K562 (cell line): ENCODE data around the gene SLC6A13. TPM values are rescaled to one million over a fixed set of nuclear protein-coding genes. Genes with fewer than 3 reads are reported as not detected.

Experiments used
- ATAC-seq: fragments of 200-7000 bp; cut with Tn5 transposase; 3 replicates; pipeline ENCODE4 v1.9.1; 2020; ENCODE audit warnings: moderate library complexity
- BruUV-seq: library from RNA; stranded (reverse); fragments of 400-500 nt; replicated peaks from 2 replicates; lab custom pipeline; 2021; lab: Mats Ljungman, UMichigan
- CTCF ChIA-PET: fragments of 300-600 bp; formaldehyde crosslinking; extraction: SDS; loops from one replicate; lab custom pipeline; 2021; ENCODE audit warnings: low intra/inter-chr PET ratio; lab: Yijun Ruan, JAX
- POLR2A ChIA-PET: fragments of 300-600, 350-650 bp; sonication (Branson Sonifier 250); formaldehyde crosslinking; extraction: SDS; loops from one replicate; lab custom pipeline; 2021; ENCODE audit warnings: antibody characterized with exemption, inconsistent platforms; lab: Yijun Ruan, JAX
- DNase-seq, 4 experiments: peaks; one replicate each; pipeline versions ENCODE4 v3.0.0 to v3.0.0-alpha.2; 2011 to 2018; ENCODE audit warnings: low spot score in 3 of 4, mixed read lengths in 3 of 4; ENCODE audit errors: extremely low read depth in 1 of 4
- FAIRE-seq: peaks from 2 replicates; lab custom pipeline; 2011; peaks lifted over from hg19 to GRCh38; lab: Jason Lieb, UNC
- H2AFZ ChIP-seq: 2 replicates; pipeline ENCODE4 v1.6.0; 2011; ENCODE audit warnings: low read depth, low read length, control low read depth, inconsistent platforms
- H3K27ac ChIP-seq: fragments of 200-600 bp; 3 replicates; pipeline ENCODE4 v1.8.0; 2011; ENCODE audit warnings: low read depth, mild to moderate bottlenecking, control low read depth, inconsistent platforms, low read length, moderate library complexity, mixed read lengths; ENCODE audit errors: extremely low read depth
- H3K27me3 ChIP-seq, 2 experiments: fragments of 300-600 bp in 1 of 2; 2 replicates in 1 of 2; 3 replicates in 1 of 2; pipeline versions ENCODE4 v1.6.0 to v1.8.0; 2011; ENCODE audit warnings: inconsistent platforms in 2 of 2, low read length in 2 of 2, mild to moderate bottlenecking in 1 of 2, mixed read lengths in 1 of 2, moderate library complexity in 1 of 2; ENCODE audit not compliant: control insufficient read depth in 2 of 2, insufficient read depth in 2 of 2
- H3K36me3 ChIP-seq: fragments of 300-600 bp; 3 replicates; pipeline ENCODE4 v1.8.0; 2011; ENCODE audit warnings: mild to moderate bottlenecking, low read length, inconsistent platforms; ENCODE audit not compliant: control insufficient read depth, insufficient read depth
- H3K4me1 ChIP-seq, 2 experiments: fragments of 200-600 bp in 1 of 2; replicated peaks in 1 of 2; 2 replicates in 1 of 2; 3 replicates in 1 of 2; pipeline versions ENCODE4 v1.5.1 to v1.8.0; 2011; ENCODE audit warnings: inconsistent platforms in 2 of 2, low read length in 2 of 2, mild to moderate bottlenecking in 1 of 2, mixed read lengths in 1 of 2, moderate library complexity in 1 of 2; ENCODE audit not compliant: control insufficient read depth in 2 of 2, insufficient read depth in 2 of 2
- H3K4me2 ChIP-seq: 2 replicates; pipeline ENCODE4 v1.6.1; 2011; ENCODE audit warnings: low read length, control low read depth, inconsistent platforms, mixed read lengths; ENCODE audit not compliant: insufficient read depth
- H3K4me3 ChIP-seq: fragments of 200-600 bp; sonication (generic), shearing (Covaris generic); 2 replicates; pipeline ENCODE4 v1.5.1; 2016; ENCODE audit warnings: control low read depth, inconsistent platforms
- H3K79me2 ChIP-seq: fragments of 200-600 bp; 3 replicates; pipeline ENCODE4 v1.8.0; 2011; ENCODE audit warnings: low read length, inconsistent platforms; ENCODE audit not compliant: control insufficient read depth, insufficient read depth
- H3K9ac ChIP-seq, 2 experiments: 2 replicates each; pipeline versions ENCODE4 v1.6.0 to v1.6.1; 2011; ENCODE audit warnings: low read depth in 2 of 2, low read length in 2 of 2, control low read depth in 1 of 2, inconsistent platforms in 1 of 2, mild to moderate bottlenecking in 1 of 2, mixed read lengths in 1 of 2; ENCODE audit not compliant: insufficient read depth in 1 of 2
- H3K9me1 ChIP-seq: one replicate; pipeline ENCODE4 v1.6.0; 2011; ENCODE audit warnings: inconsistent platforms, mild to moderate bottlenecking, low read length, moderate library complexity; ENCODE audit not compliant: control insufficient read depth, insufficient read depth
- H3K9me3 ChIP-seq: replicated peaks from 2 replicates; pipeline ENCODE4 v1.5.1; 2011; ENCODE audit warnings: low read depth, low read length, inconsistent platforms; ENCODE audit not compliant: control insufficient read depth, insufficient read depth
- H4K20me1 ChIP-seq: replicated peaks from 2 replicates; pipeline ENCODE4 v1.6.1; 2011; ENCODE audit warnings: low read length, inconsistent platforms, mixed read lengths; ENCODE audit not compliant: control insufficient read depth, insufficient read depth
- ARID4B ChIP-seq: sonication (generic); formaldehyde crosslinking; IDR thresholded peaks from 2 replicates; pipeline ENCODE4 v1.8.0; 2022; ENCODE audit warnings: mild to moderate bottlenecking, missing genetic modification reagents
- FOXJ3 ChIP-seq: sonication (generic); formaldehyde crosslinking; IDR thresholded peaks from 2 replicates; pipeline ENCODE4 v1.4.0; 2020; ENCODE audit warnings: mild to moderate bottlenecking, missing genetic modification reagents
- L3MBTL2 ChIP-seq: fragments of 450-650 bp; IDR thresholded peaks from 2 replicates; pipeline ENCODE4 v1.6.1; 2016; ENCODE audit warnings: mild to moderate bottlenecking, moderate library complexity
- MCM7 ChIP-seq, 2 experiments: fragments of 450-650 bp; IDR thresholded peaks; 2 replicates each; pipeline ENCODE4 v1.6.1; 2016 to 2018
- NR3C1 ChIP-seq: sonication (generic); formaldehyde crosslinking; IDR thresholded peaks from 2 replicates; pipeline ENCODE4 v1.8.1; 2022; ENCODE audit warnings: missing genetic modification reagents
- SUPT5H ChIP-seq: fragments of 450-650 bp; IDR thresholded peaks from 2 replicates; pipeline ENCODE4 v1.6.1; 2016
- TAF15 ChIP-seq: fragments of 200-400 bp; formaldehyde crosslinking; IDR thresholded peaks from 2 replicates; pipeline ENCODE4 v1.6.1; 2017; ENCODE audit warnings: mild to moderate bottlenecking, low read depth, low read length, moderate library complexity
- ZBTB43 ChIP-seq: sonication (generic); formaldehyde crosslinking; IDR thresholded peaks from 2 replicates; pipeline ENCODE4 v1.8.0; 2023; ENCODE audit warnings: mild to moderate bottlenecking, missing genetic modification reagents
- ZNF121 ChIP-seq: sonication (generic); formaldehyde crosslinking; conservative IDR thresholded peaks from 2 replicates; pipeline ENCODE4 v1.8.0; 2022; ENCODE audit warnings: missing genetic modification reagents
- WGBS: fragments of 100-300 bp; shearing (Covaris generic); methylation state at CpG from one replicate; pipeline ENCODE4 v1.1.6; 2016; ENCODE audit warnings: low coverage, mixed read lengths; ENCODE audit not compliant: insufficient coverage; ENCODE audit errors: missing lambda C conversion rate; 5-methylcytosine and 5-hydroxymethylcytosine counted together
- in situ Hi-C: fragments of 300-500 bp; cut with MboI; formaldehyde crosslinking; loops from 4 replicates; pipeline ENCODE4 v1.15.0; 2018; ENCODE audit warnings: inconsistent platforms, mixed read lengths
- intact Hi-C: fragments of 100-400 bp; cut with micrococcal nuclease; formaldehyde crosslinking; loops from 2 replicates; pipeline ENCODE4 v1.14.2; 2022
- polyA plus RNA-seq, 8 experiments: library from polyadenylated mRNA; depleted of rRNA in 4 of 8; stranded (reverse) in 5 of 8; unstranded in 3 of 8; fragments of >200 nt; fragmentation: Nextera tagmentation in 2 of 8; fragmentation: Illumina TruSeq in 1 of 8; extraction: Ambion mirVana in 2 of 8; extraction: Trizol in 1 of 8; gene quantifications; 2 replicates each; pipeline versions ENCODE4 v1.2.1 to v1.2.3, GENCODE V29; 2011 to 2014; ENCODE audit warnings: inconsistent platforms in 1 of 8, missing spikeins in 1 of 8
- total RNA-seq, 7 experiments: library from RNA; depleted of rRNA in 6 of 7; stranded (reverse); fragments of >200 nt in 6 of 7; fragmentation: Illumina TruSeq in 2 of 7; extraction: Trizol in 2 of 7; gene quantifications; 2 replicates each; pipeline versions ENCODE4 v1.2.1 to v1.2.3, GENCODE V29; 2011 to 2021; ENCODE audit warnings: low replicate concordance in 1 of 7
- TF ChIP-seq, protein P1 (sequence below): fragments of 250-450 bp; sonication (Bioruptor Pico); IDR thresholded peaks from 2 replicates; pipeline ENCODE4 v1.4.0; 2020; ENCODE audit warnings: mild to moderate bottlenecking
- TF ChIP-seq, protein P2 (sequence below): fragments of 250-450 bp; sonication (Bioruptor Pico); IDR thresholded peaks from 2 replicates; pipeline ENCODE4 v1.8.0; 2022; ENCODE audit warnings: moderate library complexity, mild to moderate bottlenecking, inconsistent platforms
- TF ChIP-seq, protein P3 (sequence below), 2 experiments: IDR thresholded peaks; 2 replicates each; pipeline ENCODE4 v1.6.1; 2011; ENCODE audit warnings: borderline replicate concordance in 1 of 2, control low read depth in 1 of 2, low read depth in 1 of 2, low read length in 1 of 2, mild to moderate bottlenecking in 1 of 2, mixed read lengths in 1 of 2, moderate library complexity in 1 of 2; ENCODE audit not compliant: insufficient read depth in 1 of 2, insufficient read length in 1 of 2, poor library complexity in 1 of 2, severe bottlenecking in 1 of 2; ENCODE audit errors: extremely low read depth in 1 of 2

The SLC6A13 gene
- total and polyA plus RNA-seq, 9 of the 15 experiments (the other 6 are each of a cell fraction or from before 2014, with no cell fraction given), result 0.06 to 0.33 (median 0.22) TPM; not detected in 4

- Histone ChIP-seq H3K9me3 (no peaks in the 10 kb centered on the region), H3K9ac (no peak overlapping the region), H3K79me2 (no peaks in the 10 kb centered on the region), H3K27ac (no peak overlapping the region), H3K4me1 (peaks cover 0 to 5% of the 10 kb centered on the region in 2 experiments; a peak in 2 of 5 replicates), H3K27me3 (peaks cover 14 to 64% of the 10 kb centered on the region in 2 experiments), H4K20me1 (no peaks in the 10 kb centered on the region), H3K9me1 (no peaks in the 10 kb centered on the region), H2AFZ (no peak overlapping the region), H3K4me2 (no peak overlapping the region), H3K36me3 (no peaks in the 10 kb centered on the region), H3K4me3 (no peak overlapping the region)
- in situ Hi-C loops (no loop called here), intact Hi-C loops (no loop called here)
- ATAC-seq (no peak), DNase-seq (no peak), FAIRE-seq (no peak)
- BruUV-seq, result no TSS peak
- CTCF ChIA-PET, result no interaction called here
- 2% methylated on average over 6 of the region's 6 CpGs for WGBS
- TF ChIP-seq SUPT5H (no peak), ZNF121 (CRISPR knock-in tag) (no peak), TAF15 (no peak), FOXJ3 (CRISPR knock-in tag) (no peak), L3MBTL2 (no peak), ZBTB43 (no peak), NR3C1 (CRISPR knock-in tag) (no peak), MCM7 (IDR thresholded peaks at IDR 0.05) (no peak), ARID4B (CRISPR knock-in tag) (no peak)
- TF ChIP-seq, protein P1, sequence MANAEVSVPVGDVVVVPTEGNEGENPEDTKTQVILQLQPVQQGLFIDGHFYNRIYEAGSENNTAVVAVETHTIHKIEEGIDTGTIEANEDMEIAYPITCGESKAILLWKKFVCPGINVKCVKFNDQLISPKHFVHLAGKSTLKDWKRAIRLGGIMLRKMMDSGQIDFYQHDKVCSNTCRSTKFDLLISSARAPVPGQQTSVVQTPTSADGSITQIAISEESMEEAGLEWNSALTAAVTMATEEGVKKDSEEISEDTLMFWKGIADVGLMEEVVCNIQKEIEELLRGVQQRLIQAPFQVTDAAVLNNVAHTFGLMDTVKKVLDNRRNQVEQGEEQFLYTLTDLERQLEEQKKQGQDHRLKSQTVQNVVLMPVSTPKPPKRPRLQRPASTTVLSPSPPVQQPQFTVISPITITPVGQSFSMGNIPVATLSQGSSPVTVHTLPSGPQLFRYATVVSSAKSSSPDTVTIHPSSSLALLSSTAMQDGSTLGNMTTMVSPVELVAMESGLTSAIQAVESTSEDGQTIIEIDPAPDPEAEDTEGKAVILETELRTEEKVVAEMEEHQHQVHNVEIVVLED (CRISPR knock-in tag), result no peak
- TF ChIP-seq, protein P2, sequence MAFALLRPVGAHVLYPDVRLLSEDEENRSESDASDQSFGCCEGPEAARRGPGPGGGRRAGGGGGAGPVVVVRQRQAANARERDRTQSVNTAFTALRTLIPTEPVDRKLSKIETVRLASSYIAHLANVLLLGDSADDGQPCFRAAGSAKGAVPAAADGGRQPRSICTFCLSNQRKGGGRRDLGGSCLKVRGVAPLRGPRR, result no peak
- TF ChIP-seq, protein P3, sequence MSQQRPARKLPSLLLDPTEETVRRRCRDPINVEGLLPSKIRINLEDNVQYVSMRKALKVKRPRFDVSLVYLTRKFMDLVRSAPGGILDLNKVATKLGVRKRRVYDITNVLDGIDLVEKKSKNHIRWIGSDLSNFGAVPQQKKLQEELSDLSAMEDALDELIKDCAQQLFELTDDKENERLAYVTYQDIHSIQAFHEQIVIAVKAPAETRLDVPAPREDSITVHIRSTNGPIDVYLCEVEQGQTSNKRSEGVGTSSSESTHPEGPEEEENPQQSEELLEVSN (IDR thresholded peaks at IDR 0.05; ENCODE audit: borderline replicate concordance in 1 of 2, extremely low read depth in 1 of 2, insufficient read depth in 1 of 2, insufficient read length in 1 of 2, low read depth in 1 of 2, low read length in 1 of 2, poor library complexity in 1 of 2, severe bottlenecking in 1 of 2), result no peak
- POLR2A ChIA-PET, result interaction anchor here (0.6 kb wide), 2 partner anchors 53 to 74 kb away, joined by 3 to 4 read pairs; no protein-coding TSS in a partner anchor
Observed at GRCh38 chr12:215116-215515, 47.5 kb downstream of the SLC6A13 start.
